ENCODE data around the gene NMT1. TPM values are rescaled to one million over a fixed set of nuclear protein-coding genes. Genes with fewer than 3 reads are reported as not detected.

The NMT1 gene
- total RNA-seq, 1 donor from 2014 or later, result 81.9 TPM

- DNase-seq (ENCODE audit: low read depth), result no peak
- H3K4me3 ChIP-seq (ENCODE audit: low read depth, low read length), result no peak overlapping the region
- peak; percentile 98 for TF ChIP-seq CTCF (conservative IDR thresholded peaks at IDR 0.05; ENCODE audit: low read depth, low read length)
Measured at GRCh38 chr17:45098869-45099616, 37.9 kb downstream of the NMT1 start.

- DNase-seq (ENCODE audit: low read depth), result no peak
- H3K4me3 ChIP-seq (ENCODE audit: low read depth, low read length), result no peak overlapping the region
- no peak for TF ChIP-seq CTCF (conservative IDR thresholded peaks at IDR 0.05; ENCODE audit: low read depth, low read length)
Measured at GRCh38 chr17:45101546-45101882, 40.4 kb downstream of the NMT1 start.

- no peak overlapping the region for H3K4me3 ChIP-seq (ENCODE audit: low read depth, low read length)
- no peak for DNase-seq (ENCODE audit: low read depth)
- no peak for TF ChIP-seq CTCF (conservative IDR thresholded peaks at IDR 0.05; ENCODE audit: low read depth, low read length)
Measured at GRCh38 chr17:45101883-45102811, 41.0 kb downstream of the NMT1 start.

- no peak for TF ChIP-seq CTCF (conservative IDR thresholded peaks at IDR 0.05; ENCODE audit: low read depth, low read length)
- no peak overlapping the region for H3K4me3 ChIP-seq (ENCODE audit: low read depth, low read length)
- DNase-seq (ENCODE audit: low read depth), result no peak
Measured at GRCh38 chr17:45102856-45103255, 41.7 kb downstream of the NMT1 start.

GRCh38 chr17:45103269-45103795 lies 42.2 kb downstream of the NMT1 start:
- no peak overlapping the region for H3K4me3 ChIP-seq (ENCODE audit: low read depth, low read length)
- no peak for DNase-seq (ENCODE audit: low read depth)
- no peak for TF ChIP-seq CTCF (conservative IDR thresholded peaks at IDR 0.05; ENCODE audit: low read depth, low read length)

GRCh38 chr17:45104029-45104428 lies 42.9 kb downstream of the NMT1 start:
- no peak overlapping the region for H3K4me3 ChIP-seq (ENCODE audit: low read depth, low read length)
- no peak for DNase-seq (ENCODE audit: low read depth)
- TF ChIP-seq CTCF (conservative IDR thresholded peaks at IDR 0.05; ENCODE audit: low read depth, low read length), result no peak

Measured in epithelial cell of proximal tubule (primary cell).